ENCODE results near the gene HOXA10. TPM values are rescaled to one million over a fixed set of nuclear protein-coding genes. Genes with fewer than 3 reads are reported as not detected.

Gene HOXA10
- total RNA-seq, 4 donors from 2014 or later, result 4.7 to 8.9 (median 6.0) TPM

GRCh38 chr7:27160546-27161213 is 13.4 kb downstream of the HOXA10 start:
- Histone ChIP-seq H3K27ac (peak overlapping the region; percentile 97), H3K27me3 (peaks cover 5% of the 10 kb centered on the region), H3K36me3 (no peaks in the 10 kb centered on the region), H3K9me3 (no peaks in the 10 kb centered on the region), H3K4me1 (peaks cover 68% of the 10 kb centered on the region), H3K4me3 (peak overlapping the region; percentile 84)
- 3% methylated on average over 25 of the region's 54 CpGs for WGBS
- TF ChIP-seq POLR2A (IDR thresholded peaks at IDR 0.05), result no peak
- TF ChIP-seq POLR2AphosphoS5 (IDR thresholded peaks at IDR 0.05), result peak in 1 of 3 donors; percentile 53
- no peak for TF ChIP-seq EP300 (IDR thresholded peaks at IDR 0.05)
- TF ChIP-seq, protein P1, sequence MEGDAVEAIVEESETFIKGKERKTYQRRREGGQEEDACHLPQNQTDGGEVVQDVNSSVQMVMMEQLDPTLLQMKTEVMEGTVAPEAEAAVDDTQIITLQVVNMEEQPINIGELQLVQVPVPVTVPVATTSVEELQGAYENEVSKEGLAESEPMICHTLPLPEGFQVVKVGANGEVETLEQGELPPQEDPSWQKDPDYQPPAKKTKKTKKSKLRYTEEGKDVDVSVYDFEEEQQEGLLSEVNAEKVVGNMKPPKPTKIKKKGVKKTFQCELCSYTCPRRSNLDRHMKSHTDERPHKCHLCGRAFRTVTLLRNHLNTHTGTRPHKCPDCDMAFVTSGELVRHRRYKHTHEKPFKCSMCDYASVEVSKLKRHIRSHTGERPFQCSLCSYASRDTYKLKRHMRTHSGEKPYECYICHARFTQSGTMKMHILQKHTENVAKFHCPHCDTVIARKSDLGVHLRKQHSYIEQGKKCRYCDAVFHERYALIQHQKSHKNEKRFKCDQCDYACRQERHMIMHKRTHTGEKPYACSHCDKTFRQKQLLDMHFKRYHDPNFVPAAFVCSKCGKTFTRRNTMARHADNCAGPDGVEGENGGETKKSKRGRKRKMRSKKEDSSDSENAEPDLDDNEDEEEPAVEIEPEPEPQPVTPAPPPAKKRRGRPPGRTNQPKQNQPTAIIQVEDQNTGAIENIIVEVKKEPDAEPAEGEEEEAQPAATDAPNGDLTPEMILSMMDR (IDR thresholded peaks at IDR 0.05), result peak; percentile 98 to 99
- peak; percentile 94 to 99 for DNase-seq (ENCODE audit: low spot score in 2 of 2)

DNA sequence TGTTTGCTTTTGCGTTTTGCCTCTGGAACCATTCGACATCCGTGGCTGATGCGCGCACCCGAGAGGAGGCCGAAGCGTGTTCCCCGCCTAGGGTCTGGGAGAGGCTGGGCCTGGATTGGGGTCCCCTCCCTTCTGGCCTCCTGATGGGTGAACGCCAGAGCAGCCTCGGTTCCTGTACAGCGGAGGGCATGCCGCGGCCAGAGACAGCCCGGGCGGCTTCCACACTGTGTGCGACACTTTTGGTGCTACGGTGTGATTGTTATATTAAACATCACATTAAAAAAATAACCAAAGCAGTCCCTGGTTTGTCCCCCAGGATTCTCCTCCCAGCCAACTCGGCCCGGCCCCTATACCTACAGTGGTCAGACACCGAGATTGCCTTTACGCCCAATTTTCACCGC is 14.0 kb downstream of the HOXA10 start:
- 69% methylated on average over 15 of the region's 23 CpGs for WGBS
- H3K9me3 ChIP-seq, result no peaks in the 10 kb centered on the region
- H3K27ac ChIP-seq, result peak overlapping the region; percentile 97
- DNase-seq (ENCODE audit: low spot score in 2 of 2), result peak; percentile 71 to 75
- TF ChIP-seq POLR2A (IDR thresholded peaks at IDR 0.05), result no peak
- H3K36me3 ChIP-seq, result no peaks in the 10 kb centered on the region
- H3K4me1 ChIP-seq, result peaks cover 74% of the 10 kb centered on the region
- H3K27me3 ChIP-seq, result peaks cover 5% of the 10 kb centered on the region
- peak overlapping the region; percentile 84 for H3K4me3 ChIP-seq

- H3K4me3 ChIP-seq, result peak overlapping the region; percentile 84
- H3K27ac ChIP-seq, result peak overlapping the region; percentile 97
- peaks cover 74% of the 10 kb centered on the region for H3K4me1 ChIP-seq
- peak; percentile 65 to 69 for DNase-seq (ENCODE audit: low spot score in 2 of 2)
- H3K9me3 ChIP-seq, result no peaks in the 10 kb centered on the region
- TF ChIP-seq POLR2AphosphoS5 (IDR thresholded peaks at IDR 0.05), result peak in 1 of 3 donors; percentile 17
- no peak for TF ChIP-seq POLR2A (IDR thresholded peaks at IDR 0.05)
- TF ChIP-seq EP300 (IDR thresholded peaks at IDR 0.05), result no peak
- TF ChIP-seq, protein P1 (IDR thresholded peaks at IDR 0.05), result no peak
- no peaks in the 10 kb centered on the region for H3K36me3 ChIP-seq
- peaks cover 6% of the 10 kb centered on the region for H3K27me3 ChIP-seq
- WGBS, result 50% methylated on average over 27 of the region's 27 CpGs
These were observed 14.6 kb downstream of the HOXA10 start for GRCh38 chr7:27159266-27160144.

- no peaks in the 10 kb centered on the region for H3K36me3 ChIP-seq
- WGBS, result 39% methylated on average over 33 of the region's 35 CpGs
- peak; percentile 68 to 78 for DNase-seq (ENCODE audit: low spot score in 2 of 2)
- TF ChIP-seq POLR2A (IDR thresholded peaks at IDR 0.05), result no peak
- no peak for TF ChIP-seq EP300 (IDR thresholded peaks at IDR 0.05)
- TF ChIP-seq POLR2AphosphoS5 (IDR thresholded peaks at IDR 0.05), result no peak
- TF ChIP-seq, protein P1 (IDR thresholded peaks at IDR 0.05), result no peak
- peak overlapping the region; percentile 84 for H3K4me3 ChIP-seq
- H3K27me3 ChIP-seq, result peaks cover 10% of the 10 kb centered on the region
- H3K4me1 ChIP-seq, result peaks cover 77% of the 10 kb centered on the region
- H3K9me3 ChIP-seq, result no peaks in the 10 kb centered on the region
- peak overlapping the region; percentile 97 for H3K27ac ChIP-seq
These were observed 15.5 kb downstream of the HOXA10 start for GRCh38 chr7:27158436-27159265.

GRCh38 chr7:27157702-27158431 is 16.3 kb downstream of the HOXA10 start:
- Histone ChIP-seq H3K27ac (peak overlapping the region; percentile 97), H3K4me1 (peaks cover 79% of the 10 kb centered on the region), H3K27me3 (peaks cover 13% of the 10 kb centered on the region), H3K9me3 (no peaks in the 10 kb centered on the region), H3K4me3 (peak overlapping the region; percentile 84), H3K36me3 (no peaks in the 10 kb centered on the region)
- WGBS, result 45% methylated on average over 30 of the region's 30 CpGs
- TF ChIP-seq, protein P1 (IDR thresholded peaks at IDR 0.05), result no peak
- TF ChIP-seq POLR2A (IDR thresholded peaks at IDR 0.05), result no peak
- no peak for TF ChIP-seq EP300 (IDR thresholded peaks at IDR 0.05)
- TF ChIP-seq POLR2AphosphoS5 (IDR thresholded peaks at IDR 0.05), result no peak
- DNase-seq (ENCODE audit: low spot score in 2 of 2), result peak; percentile 69 to 74
